ENCODE measurements around the gene TSPO2.
"Not testable (repeated sequence)": the region's sequence is repeated elsewhere in the genome, so short reads cannot be mapped to it uniquely, and the experiment has no call there.

Gene TSPO2

GRCh38 chr6:41009669-41010068 is 32.6 kb upstream of the TSPO2 start:
- H3K36me3 ChIP-seq (ENCODE audit: insufficient read depth, low read length) = no peaks in the 10 kb centered on the region
- no peaks in the 10 kb centered on the region for H3K4me1 ChIP-seq (ENCODE audit: insufficient read depth, low read length)
- H3K27ac ChIP-seq (ENCODE audit: low read depth, low read length) = no peak overlapping the region
- H3K9me3 ChIP-seq (ENCODE audit: low read length) = no peaks in the 10 kb centered on the region
- no peaks in the 10 kb centered on the region for H3K27me3 ChIP-seq (ENCODE audit: control insufficient read depth in 1 of 2, insufficient read depth in 2 of 2, low read length in 2 of 2)
- no peak overlapping the region for H3K9ac ChIP-seq (ENCODE audit: low read length)
- no peak overlapping the region for H3K4me3 ChIP-seq (ENCODE audit: low read depth in 1 of 2, low read length in 2 of 2)

GRCh38 chr6:41011673-41012072 is 30.6 kb upstream of the TSPO2 start:
- H3K36me3 ChIP-seq (ENCODE audit: insufficient read depth, low read length) = no peaks in the 10 kb centered on the region
- H3K27ac ChIP-seq (ENCODE audit: low read depth, low read length) = no peak overlapping the region
- no peak overlapping the region for H3K4me3 ChIP-seq (ENCODE audit: low read depth in 1 of 2, low read length in 2 of 2)
- no peaks in the 10 kb centered on the region for H3K4me1 ChIP-seq (ENCODE audit: insufficient read depth, low read length)
- no peaks in the 10 kb centered on the region for H3K9me3 ChIP-seq (ENCODE audit: low read length)
- no peaks in the 10 kb centered on the region for H3K27me3 ChIP-seq (ENCODE audit: control insufficient read depth in 1 of 2, insufficient read depth in 2 of 2, low read length in 2 of 2)
- no peak overlapping the region for H3K9ac ChIP-seq (ENCODE audit: low read length)

- H3K27ac ChIP-seq (ENCODE audit: low read depth, low read length) = no peak overlapping the region
- H3K27me3 ChIP-seq (ENCODE audit: control insufficient read depth in 1 of 2, insufficient read depth in 2 of 2, low read length in 2 of 2) = no peaks in the 10 kb centered on the region
- H3K9me3 ChIP-seq (ENCODE audit: low read length) = no peaks in the 10 kb centered on the region
- no peak overlapping the region for H3K4me3 ChIP-seq (ENCODE audit: low read depth in 1 of 2, low read length in 2 of 2)
- no peaks in the 10 kb centered on the region for H3K4me1 ChIP-seq (ENCODE audit: insufficient read depth, low read length)
- no peaks in the 10 kb centered on the region for H3K36me3 ChIP-seq (ENCODE audit: insufficient read depth, low read length)
- no peak overlapping the region for H3K9ac ChIP-seq (ENCODE audit: low read length)
Measured at GRCh38 chr6:41013466-41014153, 28.7 kb upstream of the TSPO2 start.

- no peak overlapping the region for H3K4me3 ChIP-seq (ENCODE audit: low read depth in 1 of 2, low read length in 2 of 2)
- no peaks in the 10 kb centered on the region for H3K9me3 ChIP-seq (ENCODE audit: low read length)
- H3K27me3 ChIP-seq (ENCODE audit: control insufficient read depth in 1 of 2, insufficient read depth in 2 of 2, low read length in 2 of 2) = no peaks in the 10 kb centered on the region
- no peaks in the 10 kb centered on the region for H3K36me3 ChIP-seq (ENCODE audit: insufficient read depth, low read length)
- H3K4me1 ChIP-seq (ENCODE audit: insufficient read depth, low read length) = no peaks in the 10 kb centered on the region
- no peak overlapping the region for H3K9ac ChIP-seq (ENCODE audit: low read length)
- H3K27ac ChIP-seq (ENCODE audit: low read depth, low read length) = no peak overlapping the region
Measured at GRCh38 chr6:41014780-41015179, 27.5 kb upstream of the TSPO2 start.

- H3K9ac ChIP-seq (ENCODE audit: low read length); H3K27me3 ChIP-seq (ENCODE audit: control insufficient read depth in 1 of 2, insufficient read depth in 2 of 2, low read length in 2 of 2); H3K4me1 ChIP-seq (ENCODE audit: insufficient read depth, low read length); H3K4me3 ChIP-seq (ENCODE audit: low read depth in 1 of 2, low read length in 2 of 2); H3K27ac ChIP-seq (ENCODE audit: low read depth, low read length); H3K9me3 ChIP-seq (ENCODE audit: low read length); H3K36me3 ChIP-seq (ENCODE audit: insufficient read depth, low read length): not testable (repeated sequence)
Measured at GRCh38 chr6:41015860-41016259, 26.4 kb upstream of the TSPO2 start.

- H3K4me3 ChIP-seq (ENCODE audit: low read depth in 1 of 2, low read length in 2 of 2) = no peak overlapping the region
- H3K4me1 ChIP-seq (ENCODE audit: insufficient read depth, low read length) = peaks cover 7% of the 10 kb centered on the region
- H3K9me3 ChIP-seq (ENCODE audit: low read length) = no peaks in the 10 kb centered on the region
- no peak overlapping the region for H3K27ac ChIP-seq (ENCODE audit: low read depth, low read length)
- H3K27me3 ChIP-seq (ENCODE audit: control insufficient read depth in 1 of 2, insufficient read depth in 2 of 2, low read length in 2 of 2) = no peaks in the 10 kb centered on the region
- no peaks in the 10 kb centered on the region for H3K36me3 ChIP-seq (ENCODE audit: insufficient read depth, low read length)
- no peak overlapping the region for H3K9ac ChIP-seq (ENCODE audit: low read length)
Measured at GRCh38 chr6:41017663-41018062, 24.6 kb upstream of the TSPO2 start.

- no peaks in the 10 kb centered on the region for H3K27me3 ChIP-seq (ENCODE audit: control insufficient read depth in 1 of 2, insufficient read depth in 2 of 2, low read length in 2 of 2)
- H3K36me3 ChIP-seq (ENCODE audit: insufficient read depth, low read length) = no peaks in the 10 kb centered on the region
- H3K9me3 ChIP-seq (ENCODE audit: low read length) = no peaks in the 10 kb centered on the region
- H3K4me1 ChIP-seq (ENCODE audit: insufficient read depth, low read length) = peaks cover 8% of the 10 kb centered on the region
- H3K4me3 ChIP-seq (ENCODE audit: low read depth in 1 of 2, low read length in 2 of 2) = no peak overlapping the region
- H3K9ac ChIP-seq (ENCODE audit: low read length) = no peak overlapping the region
- no peak overlapping the region for H3K27ac ChIP-seq (ENCODE audit: low read depth, low read length)
Measured at GRCh38 chr6:41021832-41022231, 20.4 kb upstream of the TSPO2 start.

GRCh38 chr6:41022294-41022693 is 20.0 kb upstream of the TSPO2 start:
- H3K9ac ChIP-seq (ENCODE audit: low read length) = no peak overlapping the region
- peaks cover 10% of the 10 kb centered on the region for H3K4me1 ChIP-seq (ENCODE audit: insufficient read depth, low read length)
- H3K9me3 ChIP-seq (ENCODE audit: low read length) = no peaks in the 10 kb centered on the region
- H3K27me3 ChIP-seq (ENCODE audit: control insufficient read depth in 1 of 2, insufficient read depth in 2 of 2, low read length in 2 of 2) = no peaks in the 10 kb centered on the region
- no peaks in the 10 kb centered on the region for H3K36me3 ChIP-seq (ENCODE audit: insufficient read depth, low read length)
- no peak overlapping the region for H3K27ac ChIP-seq (ENCODE audit: low read depth, low read length)
- H3K4me3 ChIP-seq (ENCODE audit: low read depth in 1 of 2, low read length in 2 of 2) = no peak overlapping the region

GRCh38 chr6:41023114-41023513 is 19.2 kb upstream of the TSPO2 start:
- Histone ChIP-seq H3K9me3 (ENCODE audit: low read length) (no peaks in the 10 kb centered on the region), H3K27ac (ENCODE audit: low read depth, low read length) (no peak overlapping the region), H3K9ac (ENCODE audit: low read length) (no peak overlapping the region), H3K36me3 (ENCODE audit: insufficient read depth, low read length) (no peaks in the 10 kb centered on the region), H3K27me3 (ENCODE audit: control insufficient read depth in 1 of 2, insufficient read depth in 2 of 2, low read length in 2 of 2) (no peaks in the 10 kb centered on the region), H3K4me1 (ENCODE audit: insufficient read depth, low read length) (peaks cover 16% of the 10 kb centered on the region), H3K4me3 (ENCODE audit: low read depth in 1 of 2, low read length in 2 of 2) (no peak overlapping the region)

GRCh38 chr6:41025966-41026530 is 16.2 kb upstream of the TSPO2 start:
- H3K4me3 ChIP-seq (ENCODE audit: low read depth in 1 of 2, low read length in 2 of 2) = no peak overlapping the region
- H3K27ac ChIP-seq (ENCODE audit: low read depth, low read length) = no peak overlapping the region
- H3K9me3 ChIP-seq (ENCODE audit: low read length) = no peaks in the 10 kb centered on the region
- H3K9ac ChIP-seq (ENCODE audit: low read length) = no peak overlapping the region
- H3K36me3 ChIP-seq (ENCODE audit: insufficient read depth, low read length) = no peaks in the 10 kb centered on the region
- no peaks in the 10 kb centered on the region for H3K27me3 ChIP-seq (ENCODE audit: control insufficient read depth in 1 of 2, insufficient read depth in 2 of 2, low read length in 2 of 2)
- H3K4me1 ChIP-seq (ENCODE audit: insufficient read depth, low read length) = peaks cover 25% of the 10 kb centered on the region

- Histone ChIP-seq H3K27ac (ENCODE audit: low read depth, low read length) (no peak overlapping the region), H3K4me1 (ENCODE audit: insufficient read depth, low read length) (peaks cover 22% of the 10 kb centered on the region), H3K27me3 (ENCODE audit: control insufficient read depth in 1 of 2, insufficient read depth in 2 of 2, low read length in 2 of 2) (no peaks in the 10 kb centered on the region), H3K9ac (ENCODE audit: low read length) (no peak overlapping the region), H3K36me3 (ENCODE audit: insufficient read depth, low read length) (no peaks in the 10 kb centered on the region), H3K9me3 (ENCODE audit: low read length) (no peaks in the 10 kb centered on the region), H3K4me3 (ENCODE audit: low read depth in 1 of 2, low read length in 2 of 2) (peak overlapping the region; percentile 28 to 69)
Measured at GRCh38 chr6:41027241-41027640, 15.0 kb upstream of the TSPO2 start.

Data from muscle layer of colon (tissue), 2 donors.